SK-N-SH (cell line): ENCODE measurements around the gene FJX1. TPM values are rescaled to one million over a fixed set of nuclear protein-coding genes. Genes with fewer than 3 reads are reported as not detected.

Experiments
- CTCF ChIA-PET: fragments of 300-600, 350-600 bp; formaldehyde crosslinking; extraction: SDS; loops from one replicate; lab custom pipeline; 2021; lab: Yijun Ruan, JAX
- POLR2A ChIA-PET: fragments of 350-600 bp; sonication (Branson Sonifier 250); formaldehyde crosslinking; extraction: SDS; loops from one replicate; lab custom pipeline; 2020; ENCODE audit warnings: antibody characterized with exemption, inconsistent platforms; lab: Yijun Ruan, JAX
- DNase-seq: peaks from one replicate; pipeline ENCODE4 v3.0.0; 2012
- H2AFZ ChIP-seq: fragments of 200-600 bp; sonication (generic); 2 replicates; pipeline ENCODE4 v1.8.1; 2016; ENCODE audit warnings: antibody characterized with exemption, mild to moderate bottlenecking, low read depth
- H3F3A ChIP-seq: fragments of 200-600 bp; sonication (generic); replicated peaks from 2 replicates; pipeline ENCODE3; 2016; ENCODE audit warnings: antibody characterized with exemption, mild to moderate bottlenecking; ENCODE audit not compliant: insufficient read depth
- H3K27ac ChIP-seq, 2 experiments: fragments of 200-500 bp in 1 of 2; fragments of 200-600 bp in 1 of 2; sonication (Bioruptor generic) in 1 of 2; sonication (generic), shearing (Covaris generic) in 1 of 2; 2 replicates each; pipeline versions ENCODE4 v1.5.1 to v1.6.1; 2014 to 2016; ENCODE audit warnings: low read depth in 2 of 2, inconsistent platforms in 1 of 2, low read length in 1 of 2, mild to moderate bottlenecking in 1 of 2, mixed read lengths in 1 of 2
- H3K27me3 ChIP-seq: fragments of 200-600 bp; sonication (generic), shearing (Covaris generic); 2 replicates; pipeline ENCODE4 v1.6.1; 2016; ENCODE audit warnings: mixed run types; ENCODE audit not compliant: insufficient read depth
- H3K36me3 ChIP-seq, 2 experiments: fragments of 200-500 bp in 1 of 2; fragments of 200-600 bp in 1 of 2; sonication (Bioruptor generic) in 1 of 2; sonication (generic) in 1 of 2; replicated peaks in 1 of 2; 2 replicates each; pipeline versions ENCODE3 to v1.5.1; 2014 to 2016; ENCODE audit warnings: low read length in 1 of 2, mild to moderate bottlenecking in 1 of 2; ENCODE audit not compliant: insufficient read depth in 2 of 2, control insufficient read depth in 1 of 2
- H3K4me1 ChIP-seq, 2 experiments: fragments of 200-500 bp in 1 of 2; fragments of 200-600 bp in 1 of 2; sonication (Bioruptor generic) in 1 of 2; sonication (generic), shearing (Covaris generic) in 1 of 2; 2 replicates each; pipeline versions ENCODE4 v1.5.1 to v1.6.1; 2014 to 2016; ENCODE audit warnings: low read depth in 1 of 2, low read length in 1 of 2, mixed run types in 1 of 2; ENCODE audit not compliant: insufficient read depth in 2 of 2, control insufficient read depth in 1 of 2
- H3K4me2 ChIP-seq: fragments of 200-600 bp; sonication (generic), shearing (Covaris generic); 2 replicates; pipeline ENCODE4 v1.6.1; 2017; ENCODE audit warnings: mixed run types
- H3K4me3 ChIP-seq, 2 experiments: fragments of 200-500 bp in 1 of 2; fragments of 200-600 bp in 1 of 2; sonication (Bioruptor generic) in 1 of 2; sonication (generic), shearing (Covaris generic) in 1 of 2; 2 replicates each; pipeline versions ENCODE4 v1.5.1 to v1.8.1; 2014 to 2016; ENCODE audit warnings: low read depth in 2 of 2, inconsistent platforms in 1 of 2, low read length in 1 of 2, mild to moderate bottlenecking in 1 of 2, mixed read lengths in 1 of 2, moderate library complexity in 1 of 2
- H3K79me2 ChIP-seq: fragments of 200-600 bp; sonication (generic); 2 replicates; pipeline ENCODE4 v1.8.1; 2017; ENCODE audit warnings: mild to moderate bottlenecking; ENCODE audit not compliant: insufficient read depth
- H3K9ac ChIP-seq: fragments of 200-600 bp; sonication (generic); 2 replicates; pipeline ENCODE4 v1.6.1; 2017; ENCODE audit warnings: mixed run types
- H3K9me2 ChIP-seq: fragments of 200-600 bp; sonication (generic); 2 replicates; pipeline ENCODE4 v1.6.1; 2017; ENCODE audit warnings: mixed run types
- H3K9me3 ChIP-seq: fragments of 200-600 bp; sonication (generic); 2 replicates; pipeline ENCODE4 v1.6.1; 2017; ENCODE audit warnings: mixed run types, mild to moderate bottlenecking, moderate library complexity
- H4K20me1 ChIP-seq: fragments of 200-600 bp; sonication (generic); 2 replicates; pipeline ENCODE4 v1.6.1; 2017; ENCODE audit warnings: mild to moderate bottlenecking, mixed run types; ENCODE audit not compliant: insufficient read depth
- CTCF ChIP-seq: fragments of 200-600 bp; sonication (generic); IDR thresholded peaks from 2 replicates; pipeline ENCODE4 v1.6.1; 2017; ENCODE audit warnings: antibody characterized with exemption, mild to moderate bottlenecking, moderate library complexity
- ELF1 ChIP-seq: IDR thresholded peaks from 2 replicates; pipeline ENCODE4 v1.4.0; 2012
- EP300 ChIP-seq, 2 experiments: IDR thresholded peaks; 2 replicates each; pipeline versions ENCODE4 v1.4.0 to v1.6.1; 2012; ENCODE audit warnings: borderline replicate concordance in 1 of 2, low read depth in 1 of 2, low read length in 1 of 2
- EZH2phosphoT487 ChIP-seq: fragments of 200-600 bp; sonication (generic); IDR thresholded peaks from 2 replicates; pipeline ENCODE4 v1.6.1; 2017; ENCODE audit warnings: low read depth, mixed run types, mild to moderate bottlenecking, antibody characterized with exemption, moderate library complexity, borderline replicate concordance
- FOSL2 ChIP-seq: IDR thresholded peaks from 2 replicates; pipeline ENCODE4 v1.4.0; 2012; ENCODE audit warnings: low read depth, mild to moderate bottlenecking, moderate library complexity, borderline replicate concordance
- FOXJ3 ChIP-seq: sonication (generic); formaldehyde crosslinking; IDR thresholded peaks from 2 replicates; pipeline ENCODE4 v1.5.1; 2020; ENCODE audit warnings: mild to moderate bottlenecking, missing genetic modification reagents
- FOXM1 ChIP-seq: IDR thresholded peaks from 2 replicates; pipeline ENCODE4 v1.4.0; 2012; ENCODE audit warnings: low read depth, mild to moderate bottlenecking
- JUND ChIP-seq: IDR thresholded peaks from 2 replicates; pipeline ENCODE4 v1.4.0; 2012
- NFIC ChIP-seq: IDR thresholded peaks from 2 replicates; pipeline ENCODE4 v1.4.0; 2012; ENCODE audit warnings: borderline replicate concordance
- POLR2AphosphoS5 ChIP-seq: IDR thresholded peaks from 2 replicates; pipeline ENCODE4 v1.6.1; 2012; ENCODE audit warnings: low read depth, low read length
- RAD21 ChIP-seq: IDR thresholded peaks from 2 replicates; pipeline ENCODE4 v1.6.1; 2012; ENCODE audit warnings: mild to moderate bottlenecking, low read length
- TAF1 ChIP-seq: IDR thresholded peaks from 2 replicates; pipeline ENCODE4 v1.6.1; 2012; ENCODE audit warnings: low read depth, mild to moderate bottlenecking, low read length, moderate library complexity, borderline replicate concordance
- TEAD4 ChIP-seq: IDR thresholded peaks from 2 replicates; pipeline ENCODE4 v1.4.0; 2012; ENCODE audit warnings: mild to moderate bottlenecking, borderline replicate concordance; ENCODE audit not compliant: insufficient read depth
- USF2 ChIP-seq: fragments of 150-350 bp; IDR thresholded peaks from 2 replicates; pipeline ENCODE4 v1.6.1; 2017; ENCODE audit warnings: antibody characterized with exemption, low read length, low read depth, borderline replicate concordance
- ZBTB33 ChIP-seq: IDR thresholded peaks from 2 replicates; pipeline ENCODE4 v1.4.0; 2012; ENCODE audit warnings: low read depth, borderline replicate concordance
- WGBS: methylation state at CpG from one replicate; pipeline ENCODE4 v1.1.6; 2017; ENCODE audit warnings: low lambda C conversion rate; 5-methylcytosine and 5-hydroxymethylcytosine counted together
- polyA plus RNA-seq, 3 experiments: library from polyadenylated mRNA; depleted of rRNA; stranded (reverse); fragments of >200 nt; gene quantifications; 2 replicates each; pipeline ENCODE4 v1.2.3, GENCODE V29; 2012

FJX1 gene
- polyA plus RNA-seq, 1 of the 3 experiments (the other 2 are of a cell fraction), result 34.5 TPM

GRCh38 chr11:35598254-35599125 lies 19.8 kb upstream of the FJX1 start:
- Histone ChIP-seq H3K4me1 (peaks cover 0 to 11% of the 10 kb centered on the region in 2 experiments; a peak in 1 of 4 replicates), H3K9me3 (no peaks in the 10 kb centered on the region), H4K20me1 (no peaks in the 10 kb centered on the region), H3K4me3 (no peak overlapping the region), H3K27me3 (no peaks in the 10 kb centered on the region), H3K79me2 (no peaks in the 10 kb centered on the region), H3K9me2 (no peaks in the 10 kb centered on the region), H3K4me2 (no peak overlapping the region), H3K36me3 (no peaks in the 10 kb centered on the region), H3K27ac (no peak overlapping the region), H3F3A (no peaks in the 10 kb centered on the region), H3K9ac (no peak overlapping the region), H2AFZ (no peak overlapping the region)
- TF ChIP-seq RAD21, result no peak
- no peak for TF ChIP-seq FOSL2
- no peak for TF ChIP-seq FOXM1
- no peak for TF ChIP-seq ZBTB33
- TF ChIP-seq POLR2AphosphoS5, result no peak
- TF ChIP-seq NFIC, result no peak
- TF ChIP-seq USF2, result no peak
- no peak for TF ChIP-seq TAF1
- no peak for TF ChIP-seq CTCF
- no peak for TF ChIP-seq EP300 (IDR thresholded peaks at IDR 0.05; ENCODE audit: borderline replicate concordance in 1 of 2, low read depth in 1 of 2, low read length in 1 of 2)
- TF ChIP-seq JUND, result no peak
- TF ChIP-seq ELF1, result no peak
- no peak for TF ChIP-seq EZH2phosphoT487
- TF ChIP-seq FOXJ3 (CRISPR knock-in tag), result no peak
- no peak for TF ChIP-seq TEAD4
- WGBS, result 86% methylated on average over 3 of the region's 3 CpGs
- ChIA-PET POLR2A (no interaction called here), CTCF (interaction anchor here (0.7 to 1.4 kb wide), 5 partner anchors 12 to 912 kb away, joined by 3 to 4 read pairs (median 3); no protein-coding TSS in a partner anchor)
- no peak for DNase-seq
